ENCODE results near the gene LYRM2. TPM values are rescaled to one million over a fixed set of nuclear protein-coding genes. Genes with fewer than 3 reads are reported as not detected.

The LYRM2 gene
- total and polyA plus RNA-seq, 2 of the 8 experiments (the other 6 are each of a cell fraction or from before 2014, with no cell fraction given): 7.3 to 25.7 TPM

DNA sequence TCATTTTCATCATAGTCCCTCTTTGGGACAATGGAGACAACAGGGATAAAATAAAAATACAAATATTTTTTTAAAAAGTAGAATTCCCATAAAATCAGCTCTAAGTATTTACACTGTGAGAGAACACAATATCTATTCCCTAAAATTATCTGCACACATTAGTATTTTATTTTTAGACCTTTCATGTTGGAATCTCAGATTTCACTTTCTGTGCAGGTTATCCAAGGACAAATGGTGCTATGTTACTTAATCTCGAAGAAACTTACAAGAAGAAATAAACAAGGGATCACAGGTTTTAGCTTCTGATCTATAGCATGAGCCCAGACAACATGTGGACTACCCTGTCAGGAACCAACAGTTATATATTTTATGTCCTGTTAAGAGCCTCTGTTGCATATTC, 23.0 kb upstream of the LYRM2 start (continued):
- TF ChIP-seq KDM4A (IDR thresholded peaks at IDR 0.05; ENCODE audit: low read depth, low read length, severe bottlenecking) (no peak), TCF12 (IDR thresholded peaks at IDR 0.05; ENCODE audit: low read depth, low read length) (no peak), KDM5A (IDR thresholded peaks at IDR 0.05; ENCODE audit: low read length) (no peak), KDM1A (IDR thresholded peaks at IDR 0.05; ENCODE audit: borderline replicate concordance, low read length) (no peak), SP4 (IDR thresholded peaks at IDR 0.05; ENCODE audit: low read length) (no peak)
- TF ChIP-seq, protein P1, sequence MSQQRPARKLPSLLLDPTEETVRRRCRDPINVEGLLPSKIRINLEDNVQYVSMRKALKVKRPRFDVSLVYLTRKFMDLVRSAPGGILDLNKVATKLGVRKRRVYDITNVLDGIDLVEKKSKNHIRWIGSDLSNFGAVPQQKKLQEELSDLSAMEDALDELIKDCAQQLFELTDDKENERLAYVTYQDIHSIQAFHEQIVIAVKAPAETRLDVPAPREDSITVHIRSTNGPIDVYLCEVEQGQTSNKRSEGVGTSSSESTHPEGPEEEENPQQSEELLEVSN (IDR thresholded peaks at IDR 0.05): no peak
- TF ChIP-seq, protein P2, sequence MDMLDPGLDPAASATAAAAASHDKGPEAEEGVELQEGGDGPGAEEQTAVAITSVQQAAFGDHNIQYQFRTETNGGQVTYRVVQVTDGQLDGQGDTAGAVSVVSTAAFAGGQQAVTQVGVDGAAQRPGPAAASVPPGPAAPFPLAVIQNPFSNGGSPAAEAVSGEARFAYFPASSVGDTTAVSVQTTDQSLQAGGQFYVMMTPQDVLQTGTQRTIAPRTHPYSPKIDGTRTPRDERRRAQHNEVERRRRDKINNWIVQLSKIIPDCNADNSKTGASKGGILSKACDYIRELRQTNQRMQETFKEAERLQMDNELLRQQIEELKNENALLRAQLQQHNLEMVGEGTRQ (IDR thresholded peaks at IDR 0.05; ENCODE audit: low read length): no peak
